GM18870 (cell line): ENCODE results near the gene CYFIP1.

ENCODE experiments used
- ATAC-seq: cut with Tn5 transposase; IDR thresholded peaks from one replicate; pipeline ENCODE4 v1.9.1; 2021; ENCODE audit warnings: moderate library complexity; ENCODE audit not compliant: unreplicated experiment

CYFIP1 gene

DNA sequence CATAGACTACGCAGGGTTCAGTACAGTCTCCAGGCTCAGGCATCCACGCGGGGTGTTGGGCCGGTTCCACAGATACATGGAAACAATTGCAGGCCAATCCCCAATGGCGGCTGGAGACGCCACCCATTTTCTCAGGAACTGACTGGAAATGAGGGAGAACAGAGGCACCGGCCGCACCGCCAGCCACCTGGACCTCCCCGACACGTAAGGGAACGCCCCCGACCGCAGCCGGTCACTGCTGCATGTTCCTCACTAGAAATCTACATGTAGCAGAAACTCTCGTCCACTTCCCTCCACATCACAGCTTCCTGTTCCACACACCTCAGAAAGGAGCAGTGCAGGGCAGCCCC is 29.2 kb downstream of the CYFIP1 start:
- ATAC-seq, result no peak

DNA sequence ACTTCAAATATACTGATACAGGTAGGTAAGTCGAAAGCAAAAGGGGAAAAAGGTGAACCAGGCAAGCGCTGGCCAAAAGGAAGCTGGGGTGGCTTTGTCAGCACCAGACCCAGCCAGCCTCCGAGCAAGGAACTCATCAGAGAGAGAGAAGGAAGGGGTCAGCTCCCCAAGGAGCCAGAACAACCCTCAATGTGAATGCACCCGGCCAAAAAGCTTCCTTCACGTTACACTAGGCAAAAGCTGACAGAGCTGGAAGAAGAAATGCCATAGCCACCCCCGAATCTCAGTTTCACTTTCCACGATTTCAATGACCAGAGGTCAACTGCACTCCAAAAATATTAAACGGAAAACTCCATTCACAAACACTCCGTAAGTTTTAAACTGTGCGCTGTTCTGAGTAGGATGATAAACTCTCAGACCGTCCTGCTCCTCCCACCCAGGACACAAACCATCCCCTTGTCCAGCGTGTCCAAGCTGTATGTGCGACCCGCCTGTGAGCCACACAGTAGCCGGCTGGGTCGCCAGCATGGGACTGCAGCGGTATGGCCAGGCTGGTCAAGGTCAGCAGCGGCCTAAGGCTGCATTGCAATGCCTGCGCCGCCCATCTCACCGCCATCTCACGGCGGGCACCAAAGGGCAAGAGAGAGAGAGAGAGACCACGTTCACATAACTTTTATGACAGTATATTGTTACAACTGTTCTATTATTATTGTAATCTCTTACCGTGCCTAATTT is 29.7 kb downstream of the CYFIP1 start:
- ATAC-seq, result no peak

DNA sequence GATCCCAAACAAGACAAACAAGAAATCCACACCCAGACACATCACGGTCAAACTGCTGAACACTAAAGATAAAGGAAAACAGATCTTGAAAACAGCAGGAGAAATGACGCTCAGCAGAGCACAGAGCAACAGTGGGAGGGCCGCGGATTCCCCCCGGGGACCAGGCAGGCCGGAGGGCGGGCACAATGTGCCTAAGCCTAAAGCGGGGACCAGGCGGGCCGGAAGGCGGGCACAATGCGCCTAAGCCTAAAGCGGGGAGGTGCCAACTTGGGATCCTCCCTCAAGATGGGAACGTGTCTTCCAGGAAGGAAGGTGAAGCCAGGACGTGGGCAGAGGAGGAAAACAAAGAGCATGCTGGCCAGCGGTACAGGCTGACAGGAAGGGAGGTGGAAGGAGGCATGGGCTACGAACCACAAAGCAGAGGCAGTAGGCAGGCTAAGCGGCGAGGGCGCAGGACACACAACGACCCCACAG is 31.1 kb downstream of the CYFIP1 start:
- peak; percentile 57 for ATAC-seq

DNA sequence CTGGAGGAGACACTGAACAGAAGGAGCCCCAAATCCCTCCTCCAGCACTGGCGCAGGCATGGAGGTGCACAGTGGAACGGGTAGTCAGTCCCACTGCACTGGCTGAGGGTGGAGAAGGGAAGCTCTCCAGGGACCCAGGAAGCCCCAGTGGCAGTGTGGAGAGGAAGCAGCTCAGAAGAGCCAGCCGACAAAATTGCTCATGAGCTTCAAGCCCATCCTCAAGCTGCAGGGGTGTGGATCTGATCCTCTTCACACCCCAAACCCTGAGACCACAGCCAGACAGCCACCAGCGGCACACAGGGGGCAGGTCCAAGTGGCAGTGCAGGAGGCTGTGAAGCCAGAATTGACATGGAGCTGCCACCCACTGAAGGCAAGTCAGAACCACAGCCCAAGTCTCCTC is 32.1 kb downstream of the CYFIP1 start:
- ATAC-seq, result no peak

DNA sequence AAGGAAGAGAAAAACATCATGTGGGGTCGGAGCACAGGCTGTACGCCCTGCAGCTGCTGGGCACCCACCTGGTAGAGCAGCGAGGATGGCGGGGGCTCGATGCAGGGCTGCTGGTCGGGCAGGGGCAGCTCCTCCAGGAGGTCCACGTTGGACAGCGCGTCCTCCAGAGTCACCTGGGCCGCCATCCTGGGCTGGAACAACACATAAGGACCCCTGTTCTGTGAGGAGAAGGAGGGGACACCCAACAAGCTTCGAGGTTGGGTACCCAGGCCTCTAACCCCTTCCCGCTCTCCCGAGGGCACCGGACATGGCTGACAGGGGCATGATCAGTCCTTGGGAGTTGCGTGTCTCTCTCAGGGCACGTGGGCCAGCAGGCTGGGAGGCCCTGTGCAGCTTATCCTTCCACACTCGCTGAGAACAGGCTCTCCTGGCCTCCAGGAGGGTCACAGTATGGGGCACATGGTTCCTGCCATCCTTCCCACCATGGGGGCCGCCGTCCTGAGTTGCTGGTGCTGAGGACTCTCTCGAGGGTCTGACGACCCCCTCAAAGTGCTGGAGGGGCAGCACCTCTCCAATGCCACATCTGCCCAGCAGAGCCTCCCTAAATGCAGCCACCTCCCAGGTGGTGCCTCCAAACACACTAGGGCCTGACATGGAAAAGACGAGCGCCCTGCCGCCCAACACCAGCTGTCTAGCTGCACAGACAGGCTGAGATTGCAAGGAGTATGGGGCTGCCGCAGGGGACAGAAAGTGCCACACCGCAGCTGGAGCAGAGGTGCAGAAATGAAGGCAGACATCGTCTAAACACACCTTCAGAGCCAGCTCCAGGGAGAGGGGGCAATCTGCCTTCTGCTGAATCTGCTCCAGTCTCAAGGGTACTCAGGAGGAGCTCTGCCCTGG is 32.8 kb downstream of the CYFIP1 start:
- no peak for ATAC-seq

DNA sequence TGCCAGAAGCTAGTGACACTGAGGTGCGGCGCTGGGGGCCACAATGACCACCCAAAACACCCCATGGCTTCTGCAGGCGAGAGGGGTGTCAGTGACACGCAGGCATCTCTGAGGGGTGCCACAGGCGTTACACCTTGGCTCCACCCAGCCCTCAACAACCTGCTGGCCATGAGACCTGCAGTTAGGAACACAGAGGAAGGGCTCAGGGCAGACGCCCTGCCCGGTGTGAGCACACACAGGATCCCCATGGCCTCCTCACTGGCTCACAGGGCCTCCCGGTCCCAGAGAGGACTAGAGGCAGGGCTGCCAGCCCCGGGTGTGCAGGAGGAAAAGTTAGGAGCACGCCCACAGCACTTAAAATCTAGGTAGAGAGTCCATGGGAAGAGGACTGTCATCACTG is 35.1 kb downstream of the CYFIP1 start:
- no peak for ATAC-seq

DNA sequence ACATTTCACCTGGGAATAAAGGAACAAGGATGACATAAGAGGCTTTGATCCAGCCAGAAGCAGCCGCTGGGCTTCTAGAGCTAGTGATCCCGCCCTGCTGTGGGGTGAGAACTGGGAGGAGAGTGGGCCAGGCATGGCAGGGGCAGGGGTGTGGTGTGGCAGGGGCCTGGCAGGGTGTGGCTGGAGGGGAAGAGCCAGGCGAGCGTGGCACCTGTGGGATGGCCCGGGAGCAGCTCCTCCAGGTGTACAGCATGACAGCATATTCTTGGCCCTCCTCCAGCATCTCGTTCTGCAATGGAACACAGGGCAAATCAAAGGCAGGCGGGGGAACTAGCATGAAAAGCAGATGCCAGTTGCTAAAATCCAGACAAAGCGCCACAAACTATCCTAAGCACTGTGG is 35.5 kb downstream of the CYFIP1 start:
- ATAC-seq, result no peak

DNA sequence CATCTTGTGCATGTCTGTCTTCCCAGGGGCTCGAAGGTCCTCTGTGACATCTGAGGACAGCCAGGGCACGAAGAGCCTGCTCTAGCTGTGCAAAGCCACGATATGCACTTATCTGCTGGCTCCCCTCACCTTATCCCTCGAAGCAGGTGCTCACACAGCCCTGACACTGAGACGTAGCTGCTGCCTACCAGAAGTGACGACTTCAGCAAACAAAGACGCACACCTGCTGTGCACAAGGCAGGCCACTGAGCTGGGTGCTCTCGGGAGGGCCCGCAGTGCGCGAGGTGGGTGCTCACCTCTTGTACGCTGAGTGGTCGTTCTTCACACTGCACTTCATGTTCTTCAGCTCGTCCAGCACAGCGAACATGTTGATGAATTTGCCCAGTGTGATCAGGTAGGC is 37.3 kb downstream of the CYFIP1 start:
- no peak for ATAC-seq

DNA sequence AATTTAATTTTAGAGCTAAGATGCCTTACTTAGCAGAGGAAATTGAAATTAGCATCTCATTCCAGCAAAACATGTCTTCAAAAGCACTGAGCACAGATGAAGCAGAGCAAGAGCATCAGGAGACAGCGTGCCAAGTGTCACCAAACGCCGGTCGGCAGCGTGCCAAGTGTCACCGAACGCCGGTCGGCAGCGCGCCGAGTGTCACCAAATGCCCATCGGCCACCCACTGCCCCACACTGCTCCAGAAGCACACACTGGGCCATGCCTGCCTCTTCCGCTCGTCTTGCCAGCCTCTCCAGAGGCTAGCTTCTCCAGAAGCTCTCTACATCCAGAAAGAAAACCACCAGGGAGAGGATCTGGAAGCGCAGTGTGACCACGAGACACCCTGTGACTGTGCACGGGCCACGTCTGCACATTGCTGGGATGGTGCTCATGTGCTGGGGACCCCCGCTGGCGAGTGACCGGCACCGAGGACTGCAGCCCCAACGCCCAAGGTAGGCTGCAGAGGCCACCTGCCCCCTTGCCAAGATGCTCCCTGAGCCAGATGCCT is 37.8 kb downstream of the CYFIP1 start:
- ATAC-seq, result no peak

DNA sequence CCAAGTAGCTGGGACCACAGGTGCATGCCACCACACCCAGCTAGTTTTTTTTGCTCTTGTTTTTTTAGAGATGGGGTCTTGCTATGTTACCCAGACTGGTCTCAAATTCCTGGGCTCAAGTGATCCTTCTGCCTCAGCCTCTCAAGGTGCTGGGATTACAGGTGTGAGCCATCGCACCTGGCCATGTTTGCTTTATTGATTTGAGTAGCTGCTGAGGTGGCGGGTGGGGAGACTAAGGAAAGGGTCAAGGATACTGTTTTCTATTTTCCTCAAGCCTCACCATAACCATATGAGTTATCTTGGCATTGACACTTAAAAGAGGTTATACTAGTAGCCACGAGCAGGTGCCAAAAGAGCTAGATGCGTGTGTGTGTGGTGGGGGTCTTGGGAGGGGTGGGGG is 39.0 kb downstream of the CYFIP1 start:
- no peak for ATAC-seq

DNA sequence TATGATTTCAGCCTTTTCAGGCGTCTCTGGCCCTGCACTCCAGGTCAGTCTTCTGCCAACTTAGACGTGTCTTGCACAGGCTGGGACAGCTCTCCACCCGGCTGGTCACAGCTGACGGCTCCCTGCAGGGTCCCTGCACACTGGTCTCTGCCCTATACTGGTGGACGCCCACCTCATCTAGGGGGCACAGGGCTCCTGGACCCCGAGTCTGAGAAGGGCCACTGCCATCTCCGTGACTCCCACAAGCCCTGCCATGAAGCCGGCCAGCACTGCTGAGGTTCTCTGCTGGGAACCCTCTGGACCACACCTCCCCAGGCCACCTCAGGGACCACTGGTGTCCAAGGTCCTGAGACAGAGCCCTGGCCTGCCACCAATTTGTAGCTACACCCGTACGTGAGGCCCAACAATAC is 40.5 kb downstream of the CYFIP1 start:
- no peak for ATAC-seq

DNA sequence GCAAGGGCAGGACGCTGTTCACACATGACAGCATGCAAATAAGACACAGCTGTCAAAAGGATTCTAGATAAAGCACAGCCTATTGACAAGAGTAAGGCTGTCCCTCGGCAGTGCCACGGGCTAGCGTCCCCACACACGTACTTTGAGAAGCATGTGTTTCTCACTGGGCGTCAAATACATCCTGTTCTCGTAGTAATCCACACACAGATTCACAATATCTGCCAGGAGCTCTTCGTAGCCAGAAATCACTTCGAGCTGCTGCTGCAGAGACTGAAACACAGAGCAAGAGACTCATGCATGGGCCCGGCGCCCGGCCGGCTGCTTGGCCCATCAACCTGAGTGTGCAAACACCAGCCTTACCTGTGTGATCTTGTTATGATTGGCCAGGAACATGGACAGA is 41.1 kb downstream of the CYFIP1 start:
- ATAC-seq, result no peak

DNA sequence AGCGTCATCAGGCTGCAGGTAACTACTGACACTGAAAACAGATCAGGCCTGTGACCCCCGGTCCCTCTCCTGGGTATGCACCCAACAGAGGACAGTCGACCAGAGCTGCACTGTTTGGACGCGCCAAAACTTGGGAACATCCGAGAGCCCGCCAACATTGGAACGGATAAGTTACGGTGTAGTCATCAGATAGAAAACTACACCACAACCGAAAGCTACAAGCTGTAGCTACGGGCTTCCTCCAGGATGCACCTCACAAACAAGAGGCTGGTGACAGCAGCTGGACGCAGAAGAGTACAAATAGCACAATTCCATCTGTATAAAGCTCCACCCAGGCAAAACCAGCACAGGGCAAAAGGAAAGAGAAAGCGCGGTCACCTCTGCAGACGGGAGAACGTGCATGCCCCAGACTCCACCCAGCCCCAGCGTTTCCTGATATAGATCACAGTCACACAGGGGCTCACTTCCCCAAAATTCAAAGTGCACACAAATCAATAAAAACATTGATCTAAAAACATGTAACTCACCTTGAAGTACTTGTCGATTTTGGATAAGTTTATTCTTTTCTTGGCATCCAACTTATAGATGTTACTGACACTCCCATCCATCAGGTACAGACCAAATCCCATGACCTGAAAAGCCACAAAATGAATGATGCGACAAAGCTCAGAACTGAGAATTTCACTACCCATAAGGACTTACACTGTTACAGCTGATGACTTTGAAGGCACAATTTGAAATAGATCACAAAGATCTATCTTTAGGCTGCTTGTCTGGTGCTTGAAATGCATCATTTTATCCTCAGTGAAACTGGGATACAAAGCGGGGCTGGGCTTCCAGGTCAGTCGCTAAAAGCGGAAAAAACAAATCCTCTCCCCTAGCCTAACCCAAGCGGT is 43.3 kb downstream of the CYFIP1 start:
- ATAC-seq, result peak; percentile 56

DNA sequence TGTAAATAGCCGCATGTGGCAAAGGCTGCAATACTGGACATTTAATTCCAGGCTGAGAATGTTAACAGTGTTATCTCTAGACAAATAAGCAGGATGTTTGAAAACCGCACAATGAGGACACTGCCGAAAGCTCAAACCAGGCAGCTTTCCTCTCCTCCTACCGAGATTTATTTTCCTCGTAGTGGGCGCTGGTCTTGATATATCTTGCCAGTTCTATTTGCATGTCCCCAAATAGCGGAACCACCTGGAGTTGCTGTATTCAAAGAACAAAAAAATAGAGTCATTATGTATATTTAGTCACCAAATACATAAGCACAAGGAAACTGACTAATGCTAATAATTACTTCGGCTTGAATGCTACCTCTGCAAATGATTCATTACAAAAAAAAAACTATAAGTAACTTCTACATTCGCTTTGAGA is 46.5 kb downstream of the CYFIP1 start:
- no peak for ATAC-seq

DNA sequence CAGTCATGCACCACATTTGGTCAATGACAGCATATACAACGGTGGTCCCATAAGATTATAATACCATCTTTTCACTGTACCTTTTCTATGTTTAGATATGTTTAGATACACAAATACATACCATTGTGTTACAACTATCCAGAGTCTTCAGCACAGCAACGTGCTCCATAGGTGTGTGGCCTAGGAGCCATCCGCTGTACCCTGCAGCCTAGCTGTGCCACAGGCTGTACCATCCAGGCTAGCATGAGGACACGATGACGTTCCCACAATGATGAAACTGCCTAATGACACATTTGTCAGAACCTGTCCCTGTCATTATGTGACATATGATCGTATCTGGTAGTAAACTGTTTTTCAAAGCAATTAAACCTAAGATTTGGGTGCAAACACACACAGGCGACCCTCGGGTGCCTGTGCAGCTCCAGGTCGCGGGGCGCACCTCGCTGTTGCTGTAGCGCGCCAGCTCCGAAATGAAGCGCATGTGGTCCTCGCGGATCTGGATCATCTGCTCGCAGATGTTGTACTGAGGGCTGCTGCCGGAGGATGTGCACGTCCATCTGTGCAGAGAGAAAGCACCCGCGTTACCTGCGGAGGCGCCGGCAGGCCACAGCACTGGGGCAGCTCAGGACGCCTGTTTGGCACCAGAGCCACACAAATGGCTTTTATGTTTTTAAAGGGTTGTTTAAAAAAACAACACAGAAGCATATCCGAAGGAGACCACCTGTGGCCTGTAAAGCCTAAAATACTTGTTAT is 48.2 kb downstream of the CYFIP1 start:
- ATAC-seq, result no peak

DNA sequence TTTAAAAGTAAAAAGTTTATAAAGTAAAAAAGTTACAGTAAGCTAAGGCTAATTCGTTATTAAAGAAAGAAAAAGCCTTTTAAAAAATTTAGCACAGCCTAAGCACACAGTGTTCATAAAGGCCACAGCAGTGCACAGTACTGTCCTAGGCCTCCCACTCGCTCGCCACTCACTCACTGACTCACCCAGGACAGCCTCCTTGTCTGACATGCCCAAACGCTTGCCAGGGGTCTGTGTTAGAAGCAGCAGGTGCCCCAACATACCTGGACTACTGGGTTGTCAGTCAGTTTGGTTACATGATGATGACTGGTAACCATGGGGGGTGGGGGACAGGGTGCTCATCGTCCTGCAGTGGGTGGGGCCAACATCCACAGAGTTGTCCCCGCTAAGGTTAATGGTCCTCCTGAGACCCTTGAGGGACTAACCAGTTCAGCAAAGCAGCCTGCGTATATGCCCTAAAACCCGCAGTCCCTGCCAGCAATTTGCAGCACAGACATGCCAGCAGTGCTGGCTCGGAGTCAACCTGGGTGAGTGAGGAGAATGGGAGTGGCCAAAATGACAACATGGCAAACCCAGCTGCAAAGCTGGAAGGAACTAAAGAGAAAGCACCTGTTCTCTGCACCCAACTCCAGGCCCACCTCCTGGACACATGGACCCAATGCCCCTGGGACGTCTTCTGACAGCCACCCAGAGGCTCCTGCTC is 49.2 kb downstream of the CYFIP1 start:
- no peak for ATAC-seq

DNA sequence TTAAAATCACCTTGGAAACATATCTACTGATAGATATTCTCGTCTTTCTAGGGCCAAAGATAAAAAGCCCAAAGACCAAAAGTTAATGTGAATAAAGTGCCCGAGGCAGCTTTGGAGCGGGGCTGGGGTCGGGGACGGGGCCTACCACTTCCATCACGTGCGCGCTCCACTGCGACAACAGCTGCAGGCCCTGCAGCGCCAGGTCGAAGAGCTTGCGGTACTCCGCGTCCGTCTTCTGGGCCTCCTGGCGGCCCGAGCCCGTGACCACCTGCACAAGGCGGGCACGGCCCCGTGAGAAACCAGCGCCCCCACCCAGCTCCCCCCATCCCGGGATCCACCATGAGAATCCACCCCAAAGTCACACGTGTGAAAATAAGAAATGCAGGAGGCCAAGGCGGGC is 52.4 kb downstream of the CYFIP1 start:
- no peak for ATAC-seq

DNA sequence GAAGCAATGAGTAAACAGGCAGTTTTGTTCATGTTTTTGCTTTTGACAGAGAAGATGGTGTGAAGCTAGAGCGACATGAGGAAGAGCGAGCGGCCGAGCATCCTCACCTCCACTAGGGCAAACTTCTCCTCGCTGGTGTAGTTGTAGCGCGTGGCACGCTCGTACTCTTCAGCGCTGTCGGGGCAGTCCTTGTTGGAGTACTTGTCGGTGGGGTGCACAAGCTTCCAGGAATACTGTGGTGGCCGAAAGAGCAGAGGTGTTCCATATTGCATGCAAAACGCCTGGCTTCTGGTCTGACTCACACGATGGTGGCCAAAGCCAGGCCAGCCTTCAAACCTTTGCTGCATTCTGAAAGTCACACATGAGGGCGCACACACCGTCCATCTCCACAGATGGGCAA is 54.3 kb downstream of the CYFIP1 start:
- ATAC-seq, result no peak

DNA sequence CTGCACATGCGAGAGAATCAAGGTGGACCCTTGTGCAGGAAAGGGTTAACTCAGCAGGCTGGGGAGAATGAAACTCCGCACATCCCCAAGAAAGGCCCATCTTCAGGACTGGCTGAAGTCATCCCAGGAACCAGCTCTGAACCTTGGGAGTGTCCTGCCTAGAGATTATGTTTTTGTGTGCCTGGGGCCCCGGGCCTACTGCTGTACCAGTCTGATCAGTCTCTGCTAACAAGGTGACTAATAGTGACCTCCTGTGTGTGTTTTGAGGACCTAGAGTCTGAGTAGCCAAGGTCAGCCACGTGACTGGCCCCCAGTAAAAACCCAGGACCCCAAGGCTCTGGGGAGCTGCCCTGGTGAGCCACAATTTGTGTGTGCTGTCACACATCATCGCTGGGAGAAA is 58.2 kb downstream of the CYFIP1 start:
- ATAC-seq, result no peak

DNA sequence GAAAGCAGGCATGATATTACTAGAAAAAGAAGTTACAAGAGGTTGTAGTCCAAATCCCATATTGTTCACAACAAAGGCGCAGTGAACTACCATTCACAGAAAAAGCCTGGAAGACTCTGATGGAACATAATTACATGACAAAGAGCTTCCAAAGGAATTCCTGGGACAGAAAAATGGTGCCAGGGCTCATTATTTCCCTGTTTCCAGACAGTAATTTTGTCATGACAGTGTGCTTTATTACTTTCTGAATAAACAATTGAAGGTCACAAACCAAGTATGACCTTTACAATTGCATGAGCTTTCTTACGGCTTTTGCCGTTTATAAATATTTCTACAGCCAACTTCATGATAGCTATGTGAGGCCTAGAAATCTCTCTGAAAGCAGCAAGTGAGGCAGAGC is 61.0 kb downstream of the CYFIP1 start:
- ATAC-seq, result no peak
